Suprapubic skin (tissue), 4 donors: ENCODE results near the gene NPDC1.

Experiments
- POLR2A ChIP-seq, 2 donors: fragments of 450-650 bp; IDR thresholded peaks; one replicate each; pipeline ENCODE4 v1.6.1; 2017; ENCODE audit warnings: antibody characterized with exemption in 2 of 2, mild to moderate bottlenecking in 2 of 2, moderate library complexity in 2 of 2
- POLR2AphosphoS5 ChIP-seq, 3 donors: sonication (generic); formaldehyde crosslinking; IDR thresholded peaks; one replicate each; pipeline ENCODE4 v1.6.1; 2017; ENCODE audit warnings: antibody characterized with exemption in 3 of 3
- TF ChIP-seq, protein P1 (sequence below), 2 donors: fragments of 200-600 bp in 1 of 2; fragments of 450-650 bp in 1 of 2; sonication (generic) in 1 of 2; IDR thresholded peaks; one replicate each; pipeline ENCODE4 v1.5.1; 2016 to 2019; ENCODE audit warnings: antibody characterized with exemption in 2 of 2, mild to moderate bottlenecking in 1 of 2, moderate library complexity in 1 of 2

DNA sequence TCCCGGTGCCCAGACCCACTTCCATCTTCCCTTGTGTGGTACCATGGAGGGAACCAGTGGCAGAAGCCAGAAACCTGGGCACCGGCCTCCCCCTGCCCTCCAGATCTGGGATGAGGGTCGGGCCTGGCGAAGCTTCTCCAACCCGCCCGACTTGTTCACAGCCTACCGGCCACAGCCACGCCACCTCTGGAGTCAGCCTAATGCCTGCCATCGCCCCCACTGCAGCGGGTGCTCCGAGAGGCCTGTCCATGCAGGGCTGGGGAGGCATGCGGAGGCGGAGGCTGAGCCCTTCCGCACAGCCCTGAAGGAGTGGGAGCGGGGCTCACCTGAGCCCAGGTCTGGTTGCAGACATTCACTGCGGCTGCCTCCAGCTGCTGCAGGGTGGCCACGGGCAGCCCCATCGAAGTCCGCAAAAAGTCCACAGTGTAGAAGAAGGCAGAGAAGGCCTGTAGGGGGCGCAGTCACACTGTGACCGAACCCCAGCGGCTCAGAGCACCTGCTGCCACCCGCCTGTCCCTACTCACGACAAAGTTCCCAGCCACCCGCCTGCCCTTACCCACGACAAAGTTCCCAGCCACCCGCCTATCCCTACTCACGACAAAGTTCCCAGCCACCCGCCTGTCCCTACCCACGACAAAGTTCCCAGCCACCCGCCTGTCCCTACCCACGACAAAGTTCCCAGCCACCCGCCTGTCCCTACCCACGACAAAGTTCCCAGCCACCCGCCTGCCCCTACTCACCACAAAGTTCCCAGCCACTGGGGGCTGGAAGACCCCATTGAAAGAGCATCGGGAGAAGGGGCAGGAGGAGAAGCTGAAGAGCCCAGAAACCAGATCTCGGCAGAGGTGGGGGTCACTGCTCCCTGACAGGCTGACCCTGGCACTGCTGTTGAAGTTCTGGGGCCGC is 3.8 kb upstream of the NPDC1 start:
- TF ChIP-seq, protein P1, sequence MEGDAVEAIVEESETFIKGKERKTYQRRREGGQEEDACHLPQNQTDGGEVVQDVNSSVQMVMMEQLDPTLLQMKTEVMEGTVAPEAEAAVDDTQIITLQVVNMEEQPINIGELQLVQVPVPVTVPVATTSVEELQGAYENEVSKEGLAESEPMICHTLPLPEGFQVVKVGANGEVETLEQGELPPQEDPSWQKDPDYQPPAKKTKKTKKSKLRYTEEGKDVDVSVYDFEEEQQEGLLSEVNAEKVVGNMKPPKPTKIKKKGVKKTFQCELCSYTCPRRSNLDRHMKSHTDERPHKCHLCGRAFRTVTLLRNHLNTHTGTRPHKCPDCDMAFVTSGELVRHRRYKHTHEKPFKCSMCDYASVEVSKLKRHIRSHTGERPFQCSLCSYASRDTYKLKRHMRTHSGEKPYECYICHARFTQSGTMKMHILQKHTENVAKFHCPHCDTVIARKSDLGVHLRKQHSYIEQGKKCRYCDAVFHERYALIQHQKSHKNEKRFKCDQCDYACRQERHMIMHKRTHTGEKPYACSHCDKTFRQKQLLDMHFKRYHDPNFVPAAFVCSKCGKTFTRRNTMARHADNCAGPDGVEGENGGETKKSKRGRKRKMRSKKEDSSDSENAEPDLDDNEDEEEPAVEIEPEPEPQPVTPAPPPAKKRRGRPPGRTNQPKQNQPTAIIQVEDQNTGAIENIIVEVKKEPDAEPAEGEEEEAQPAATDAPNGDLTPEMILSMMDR (IDR thresholded peaks at IDR 0.05), result peak in 1 of 2 donors; percentile 46
- TF ChIP-seq POLR2AphosphoS5 (IDR thresholded peaks at IDR 0.05), result no peak
- TF ChIP-seq POLR2A (IDR thresholded peaks at IDR 0.05), result no peak
